OCI-LY7 (cell line): ENCODE results near the gene TAMALIN. TPM values are rescaled to one million over a fixed set of nuclear protein-coding genes. Genes with fewer than 3 reads are reported as not detected.

Experiments
- BruUV-seq: library from RNA; stranded (reverse); fragments of 400-500 nt; replicated peaks from 2 replicates; lab custom pipeline; 2021; lab: Mats Ljungman, UMichigan
- CTCF ChIA-PET: fragments of 300-600 bp; sonication (Branson Sonifier 250); formaldehyde crosslinking; loops from one replicate; lab custom pipeline; 2022; ENCODE audit warnings: antibody characterized with exemption; ENCODE audit not compliant: unreplicated experiment; lab: Charles Lee
- POLR2A ChIA-PET: fragments of 300-600 bp; sonication (Branson Sonifier 250); formaldehyde crosslinking; loops from one replicate; lab custom pipeline; 2022; ENCODE audit warnings: antibody characterized with exemption; lab: Charles Lee
- DNase-seq: peaks from one replicate; pipeline ENCODE4 v3.0.0-alpha.2; 2015; ENCODE audit warnings: low spot score
- H2AFZ ChIP-seq: fragments of 200-600 bp; sonication (generic), shearing (Covaris generic); 2 replicates; pipeline ENCODE4 v1.6.1; 2014; ENCODE audit warnings: mild to moderate bottlenecking, antibody characterized with exemption, low read length, moderate library complexity
- H3K27ac ChIP-seq: fragments of 200-600 bp; sonication (generic); 2 replicates; pipeline ENCODE4 v1.5.1; 2014; ENCODE audit warnings: mixed run types, low read depth, mild to moderate bottlenecking, moderate library complexity, low read length, inconsistent platforms; ENCODE audit not compliant: poor library complexity, severe bottlenecking
- H3K36me3 ChIP-seq: fragments of 200-600 bp; sonication (generic); 2 replicates; pipeline ENCODE4 v1.6.1; 2014; ENCODE audit warnings: mild to moderate bottlenecking, antibody characterized with exemption, low read length, moderate library complexity, mixed read lengths; ENCODE audit not compliant: insufficient read depth
- H3K4me1 ChIP-seq: fragments of 200-600 bp; sonication (generic); 2 replicates; pipeline ENCODE4 v1.5.1; 2014; ENCODE audit warnings: mild to moderate bottlenecking, low read length; ENCODE audit not compliant: insufficient read depth, poor library complexity, severe bottlenecking
- H3K4me2 ChIP-seq: fragments of 200-600 bp; sonication (generic); 2 replicates; pipeline ENCODE4 v1.6.1; 2014; ENCODE audit warnings: mild to moderate bottlenecking, low read length
- H3K4me3 ChIP-seq: fragments of 200-600 bp; sonication (generic); 2 replicates; pipeline ENCODE4 v1.5.1; 2014; ENCODE audit warnings: mild to moderate bottlenecking, low read depth, low read length; ENCODE audit not compliant: poor library complexity, severe bottlenecking
- H3K79me2 ChIP-seq: fragments of 200-600 bp; sonication (generic); 2 replicates; pipeline ENCODE4 v1.6.1; 2016; ENCODE audit warnings: low read depth, mild to moderate bottlenecking, low read length, moderate library complexity, mixed read lengths; ENCODE audit not compliant: insufficient read depth
- H3K9me2 ChIP-seq: fragments of 200-600 bp; sonication (generic); 2 replicates; pipeline ENCODE4 v1.6.1; 2016; ENCODE audit warnings: mild to moderate bottlenecking, low read length, mixed read lengths; ENCODE audit not compliant: insufficient read depth
- H3K9me3 ChIP-seq: fragments of 200-600 bp; sonication (generic); 2 replicates; pipeline ENCODE4 v1.6.1; 2014; ENCODE audit warnings: mild to moderate bottlenecking, mixed run types, low read length, mixed read lengths
- H4K20me1 ChIP-seq: fragments of 200-600 bp; sonication (generic); 2 replicates; pipeline ENCODE4 v1.6.1; 2014; ENCODE audit warnings: mild to moderate bottlenecking, antibody characterized with exemption, low read length, moderate library complexity, mixed read lengths; ENCODE audit not compliant: insufficient read depth
- EZH2phosphoT487 ChIP-seq: fragments of 200-600 bp; sonication (generic); IDR thresholded peaks from 2 replicates; pipeline ENCODE4 v1.6.1; 2018; ENCODE audit warnings: low read depth, borderline replicate concordance, mild to moderate bottlenecking, mixed run types, antibody characterized with exemption, low read length, moderate library complexity, mixed read lengths
- intact Hi-C: fragments of 100-400 bp; cut with micrococcal nuclease; formaldehyde crosslinking; loops from one replicate; pipeline ENCODE4 v1.10.0; 2022; ENCODE audit not compliant: unreplicated experiment
- total RNA-seq, 2 experiments: library from RNA; depleted of rRNA in 1 of 2; stranded (reverse); fragments of >200 nt in 1 of 2; shearing (Covaris generic) in 1 of 2; gene quantifications; 2 replicates each; pipeline ENCODE4 v1.2.3, GENCODE V29; 2014 to 2022
- TF ChIP-seq, protein P1 (sequence below): fragments of 200-600 bp; sonication (generic); conservative IDR thresholded peaks from 2 replicates; pipeline ENCODE4 v1.5.1; 2014; ENCODE audit warnings: mild to moderate bottlenecking, antibody characterized with exemption, low read length, moderate library complexity, mixed read lengths

TAMALIN gene
- total RNA-seq, 2 experiments from 2014 or later, result 0.66 to 1.3 TPM

DNA sequence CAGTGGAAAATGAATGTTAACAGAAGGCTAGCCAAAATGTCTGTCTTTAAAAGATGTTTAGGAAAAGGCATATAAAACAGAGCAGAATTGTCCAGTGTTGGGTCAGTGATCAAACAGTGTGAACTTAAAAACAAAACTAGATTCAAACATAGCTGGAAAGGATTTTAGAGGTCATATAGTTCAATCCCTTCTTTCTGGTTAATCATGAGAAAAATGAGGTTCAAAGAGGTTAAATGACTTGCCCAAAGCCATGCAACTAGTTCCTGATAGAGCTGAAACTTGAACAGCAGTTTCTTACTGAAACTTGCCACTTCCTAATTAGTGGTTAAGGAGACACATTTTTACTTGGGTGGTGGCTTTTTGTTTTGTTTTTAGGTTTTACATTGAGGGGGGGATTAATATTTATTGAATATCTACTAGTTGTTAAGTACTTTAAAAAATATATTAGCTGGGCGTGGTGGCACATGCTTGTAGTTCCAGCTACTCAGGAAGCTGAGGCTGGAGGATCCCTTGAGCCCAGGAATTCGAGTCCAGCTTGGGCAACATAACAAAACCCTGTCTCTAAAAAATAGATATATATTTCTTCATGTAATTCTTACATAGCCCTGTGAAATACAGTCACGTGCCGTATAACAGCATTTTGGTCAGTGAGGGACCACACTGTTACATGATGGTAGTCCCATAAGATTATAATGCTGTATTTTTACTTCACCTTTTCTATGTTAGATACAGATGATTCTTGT is 34.9 kb upstream of the TAMALIN start:
- Histone ChIP-seq H3K27ac (no peak overlapping the region), H3K79me2 (no peaks in the 10 kb centered on the region), H3K9me2 (no peaks in the 10 kb centered on the region), H3K4me3 (no peak overlapping the region), H3K4me1 (peaks cover 23% of the 10 kb centered on the region), H4K20me1 (0 out of 2 replicates have a peak, but pooled peaks cover 9% of the 10 kb centered on the region), H2AFZ (no peak overlapping the region), H3K9me3 (no peaks in the 10 kb centered on the region), H3K4me2 (no peak overlapping the region), H3K36me3 (no peaks in the 10 kb centered on the region)
- intact Hi-C loops, result no loop called here
- POLR2A ChIA-PET, result interaction anchor here (0.7 kb wide), 1 partner anchor 156 kb away, joined by 3 read pairs; no protein-coding TSS in a partner anchor
- TF ChIP-seq, protein P1, sequence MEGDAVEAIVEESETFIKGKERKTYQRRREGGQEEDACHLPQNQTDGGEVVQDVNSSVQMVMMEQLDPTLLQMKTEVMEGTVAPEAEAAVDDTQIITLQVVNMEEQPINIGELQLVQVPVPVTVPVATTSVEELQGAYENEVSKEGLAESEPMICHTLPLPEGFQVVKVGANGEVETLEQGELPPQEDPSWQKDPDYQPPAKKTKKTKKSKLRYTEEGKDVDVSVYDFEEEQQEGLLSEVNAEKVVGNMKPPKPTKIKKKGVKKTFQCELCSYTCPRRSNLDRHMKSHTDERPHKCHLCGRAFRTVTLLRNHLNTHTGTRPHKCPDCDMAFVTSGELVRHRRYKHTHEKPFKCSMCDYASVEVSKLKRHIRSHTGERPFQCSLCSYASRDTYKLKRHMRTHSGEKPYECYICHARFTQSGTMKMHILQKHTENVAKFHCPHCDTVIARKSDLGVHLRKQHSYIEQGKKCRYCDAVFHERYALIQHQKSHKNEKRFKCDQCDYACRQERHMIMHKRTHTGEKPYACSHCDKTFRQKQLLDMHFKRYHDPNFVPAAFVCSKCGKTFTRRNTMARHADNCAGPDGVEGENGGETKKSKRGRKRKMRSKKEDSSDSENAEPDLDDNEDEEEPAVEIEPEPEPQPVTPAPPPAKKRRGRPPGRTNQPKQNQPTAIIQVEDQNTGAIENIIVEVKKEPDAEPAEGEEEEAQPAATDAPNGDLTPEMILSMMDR, result no peak
- no peak for TF ChIP-seq EZH2phosphoT487
- BruUV-seq, result no TSS peak
- CTCF ChIA-PET, result no interaction called here
- DNase-seq, result no peak

DNA sequence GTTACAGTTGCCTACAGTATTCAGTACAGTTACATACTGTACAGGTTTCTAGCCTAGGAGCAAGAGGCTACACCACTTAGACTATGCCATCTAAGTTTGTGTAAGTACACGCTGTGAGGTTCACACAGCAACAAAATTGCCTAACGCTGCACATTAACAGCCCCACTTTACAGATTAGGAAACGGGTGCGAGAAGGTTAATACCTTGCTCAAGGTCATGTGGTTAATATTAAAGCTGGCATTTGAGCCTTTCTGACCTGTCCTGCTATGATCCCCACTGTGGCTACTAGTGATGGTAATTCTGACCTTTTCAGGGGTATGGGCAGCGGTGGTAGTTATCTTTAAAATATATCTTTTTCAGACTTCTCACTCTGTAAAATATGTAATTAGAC is 34.3 kb upstream of the TAMALIN start:
- ChIA-PET CTCF (no interaction called here), POLR2A (interaction anchor here (0.7 kb wide), 1 partner anchor 156 kb away, joined by 3 read pairs; no protein-coding TSS in a partner anchor)
- no TSS peak for BruUV-seq
- Histone ChIP-seq H3K9me3 (no peaks in the 10 kb centered on the region), H3K36me3 (no peaks in the 10 kb centered on the region), H2AFZ (no peak overlapping the region), H3K79me2 (no peaks in the 10 kb centered on the region), H4K20me1 (0 out of 2 replicates have a peak, but pooled peaks cover 9% of the 10 kb centered on the region), H3K4me3 (no peak overlapping the region), H3K4me2 (no peak overlapping the region), H3K9me2 (no peaks in the 10 kb centered on the region), H3K4me1 (peaks cover 23% of the 10 kb centered on the region), H3K27ac (no peak overlapping the region)
- intact Hi-C loops, result no loop called here
- TF ChIP-seq, protein P1, result no peak
- no peak for TF ChIP-seq EZH2phosphoT487
- DNase-seq, result no peak

DNA sequence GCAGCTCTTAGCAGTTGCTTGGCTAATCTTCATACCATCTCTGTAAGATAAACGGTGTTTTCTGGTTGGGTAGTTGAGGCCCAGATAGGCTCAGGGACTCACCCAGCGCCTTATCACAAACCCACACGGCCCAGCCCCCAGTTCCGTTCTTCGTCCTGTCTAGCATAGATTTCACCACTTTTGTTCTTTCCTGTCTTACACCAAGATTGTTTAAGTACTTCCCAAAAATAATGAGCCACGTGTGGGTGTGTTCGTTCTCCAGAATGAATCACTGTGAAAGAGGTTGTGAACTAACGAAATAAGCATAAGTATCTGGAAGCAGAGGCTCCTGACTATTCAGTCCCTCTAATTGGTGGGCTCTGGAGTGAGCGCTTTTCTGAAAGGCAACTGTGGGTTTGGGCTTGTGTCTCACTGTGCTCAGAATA is 33.9 kb upstream of the TAMALIN start:
- CTCF ChIA-PET, result no interaction called here
- no peaks in the 10 kb centered on the region for H3K9me3 ChIP-seq
- no peak overlapping the region for H2AFZ ChIP-seq
- POLR2A ChIA-PET, result interaction anchor here (0.6 kb wide), 1 partner anchor 162 kb away, joined by 7 read pairs; no protein-coding TSS in a partner anchor
- no peaks in the 10 kb centered on the region for H3K79me2 ChIP-seq
- no peak overlapping the region for H3K27ac ChIP-seq
- peaks cover 23% of the 10 kb centered on the region for H3K4me1 ChIP-seq
- no peak overlapping the region for H3K4me3 ChIP-seq
- intact Hi-C loops, result no loop called here
- DNase-seq, result no peak
- no TSS peak for BruUV-seq
- TF ChIP-seq, protein P1, result no peak
- no peak for TF ChIP-seq EZH2phosphoT487
- H3K36me3 ChIP-seq, result no peaks in the 10 kb centered on the region
- H4K20me1 ChIP-seq, result 0 out of 2 replicates have a peak, but pooled peaks cover 9% of the 10 kb centered on the region
- no peaks in the 10 kb centered on the region for H3K9me2 ChIP-seq
- no peak overlapping the region for H3K4me2 ChIP-seq
